OCI-LY7 (cell line): ENCODE data around the gene TTI1.

Experiments
- CTCF ChIP-seq: fragments of 200-600 bp; sonication (generic); conservative IDR thresholded peaks from 2 replicates; pipeline ENCODE4 v1.5.1; 2014; ENCODE audit warnings: mild to moderate bottlenecking, antibody characterized with exemption, low read length, moderate library complexity, mixed read lengths
- EZH2phosphoT487 ChIP-seq: fragments of 200-600 bp; sonication (generic); IDR thresholded peaks from 2 replicates; pipeline ENCODE4 v1.6.1; 2018; ENCODE audit warnings: low read depth, borderline replicate concordance, mild to moderate bottlenecking, mixed run types, antibody characterized with exemption, low read length, moderate library complexity, mixed read lengths

GRCh38 chr20:37936451-37936850 lies 96.8 kb downstream of the TTI1 start:
- TF ChIP-seq CTCF, result no peak
- TF ChIP-seq EZH2phosphoT487, result no peak
